Activated T-helper 1 cell treated with anti-CD3 and anti-CD28 coated beads, Interleukin-2, amount 50 U/mL, for 16 hours (primary cell): Measurements from ENCODE around the gene MYO16.
"Not testable (repeated sequence)": the region's sequence is repeated elsewhere in the genome, so short reads cannot be mapped to it uniquely, and the experiment has no call there.

Experiments
- DNase-seq, 2 donors: peaks; one replicate each; pipeline ENCODE4 v3.0.0-alpha.2; 2020; ENCODE audit warnings: low read depth in 1 of 2, low spot score in 1 of 2

MYO16 gene

DNA sequence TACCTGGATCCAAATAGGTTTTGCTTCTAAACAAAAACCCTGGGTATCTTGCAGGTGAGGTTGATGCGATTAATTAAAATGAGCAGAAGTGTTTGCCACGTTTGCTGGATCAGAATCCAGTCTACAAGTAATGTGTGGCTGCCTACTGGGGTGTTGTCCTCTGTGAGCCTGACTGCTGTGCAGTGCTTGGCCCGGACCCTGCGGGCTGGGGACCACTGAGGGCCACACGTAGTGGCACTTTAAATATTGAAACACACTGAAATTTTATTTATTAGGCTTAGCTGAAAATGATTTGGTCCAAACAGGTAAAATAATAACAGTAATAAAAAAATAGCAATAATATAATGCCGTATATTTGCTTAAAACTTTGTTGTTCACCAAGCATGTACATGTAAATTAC, 338.0 kb downstream of the MYO16 start:
- DNase-seq, result no peak

DNA sequence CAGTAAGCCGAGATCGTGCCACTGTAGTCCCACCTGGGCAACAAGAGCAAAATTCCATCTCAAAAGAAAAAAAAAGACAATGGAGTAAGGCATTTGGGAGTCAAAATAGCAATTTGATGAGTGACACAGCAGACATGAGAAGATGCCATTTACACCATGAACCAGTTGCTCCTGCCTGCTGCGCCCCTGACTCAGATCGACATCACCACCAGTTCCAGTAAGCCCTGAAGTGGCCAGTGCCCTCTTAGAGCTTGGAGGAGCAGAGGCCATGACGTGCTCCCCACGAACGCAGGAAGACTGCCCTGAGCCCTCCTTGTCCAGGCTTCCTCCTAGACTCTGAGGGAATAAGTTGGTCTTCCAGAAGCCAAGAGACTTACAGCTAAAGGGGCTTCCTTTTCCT, 339.2 kb downstream of the MYO16 start:
- DNase-seq, result no peak

DNA sequence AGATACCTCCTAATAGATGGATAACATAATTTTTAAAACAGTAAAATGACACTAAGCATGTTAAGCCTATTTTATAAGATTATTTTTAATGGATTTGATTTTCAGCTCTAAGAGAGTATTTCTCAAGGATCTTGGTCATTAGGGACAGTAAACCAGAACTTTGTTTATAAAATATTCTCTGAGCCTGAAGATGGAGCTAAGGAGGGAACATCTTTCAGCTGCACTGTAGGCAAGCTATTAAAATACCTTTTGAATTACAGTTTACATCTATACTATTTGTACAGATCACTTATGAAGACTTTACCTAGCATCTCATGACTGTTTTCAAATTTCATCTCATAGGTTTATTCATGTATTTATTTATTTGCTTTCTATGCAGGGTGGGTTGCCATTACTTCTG, 345.3 kb downstream of the MYO16 start:
- DNase-seq, result no peak

DNA sequence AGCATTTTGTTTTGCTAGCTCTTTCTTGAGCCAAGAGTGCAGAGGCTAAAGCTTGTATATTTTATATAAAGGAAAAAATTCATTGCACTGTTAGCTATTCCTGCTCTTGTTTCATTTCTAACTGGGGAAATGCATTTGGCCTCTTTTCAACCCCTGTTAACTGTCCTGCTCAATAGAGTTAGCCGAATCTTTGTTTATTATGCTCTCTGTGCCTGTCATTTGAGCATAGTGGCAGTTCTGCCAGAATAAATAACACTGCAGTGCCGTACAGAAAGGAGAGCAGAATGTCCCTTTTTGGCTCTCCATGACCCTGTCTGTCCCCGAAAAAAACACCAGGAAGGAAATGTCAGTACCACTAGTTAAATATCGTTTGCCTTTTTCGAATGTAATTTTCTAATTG, 350.8 kb downstream of the MYO16 start:
- DNase-seq, result no peak

DNA sequence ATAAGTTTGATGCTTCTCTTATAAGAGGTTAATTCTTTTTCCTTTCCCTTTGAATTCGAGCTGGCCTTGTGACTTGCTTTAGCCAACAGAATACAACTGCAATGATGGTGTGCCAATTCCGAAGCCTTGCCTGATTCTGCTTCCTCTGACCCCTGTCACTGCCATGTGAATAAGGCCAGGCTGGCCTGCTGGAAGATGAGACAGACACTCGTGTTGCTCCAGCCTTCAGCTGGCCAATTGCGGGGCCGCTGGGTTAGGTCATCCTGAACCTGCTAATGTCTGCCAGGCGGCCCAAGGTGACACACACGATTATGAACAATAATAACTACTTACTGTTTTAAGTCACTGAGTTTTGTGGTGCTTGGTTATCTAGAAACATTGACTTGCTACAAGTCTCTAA, 352.0 kb downstream of the MYO16 start:
- DNase-seq, result no peak

DNA sequence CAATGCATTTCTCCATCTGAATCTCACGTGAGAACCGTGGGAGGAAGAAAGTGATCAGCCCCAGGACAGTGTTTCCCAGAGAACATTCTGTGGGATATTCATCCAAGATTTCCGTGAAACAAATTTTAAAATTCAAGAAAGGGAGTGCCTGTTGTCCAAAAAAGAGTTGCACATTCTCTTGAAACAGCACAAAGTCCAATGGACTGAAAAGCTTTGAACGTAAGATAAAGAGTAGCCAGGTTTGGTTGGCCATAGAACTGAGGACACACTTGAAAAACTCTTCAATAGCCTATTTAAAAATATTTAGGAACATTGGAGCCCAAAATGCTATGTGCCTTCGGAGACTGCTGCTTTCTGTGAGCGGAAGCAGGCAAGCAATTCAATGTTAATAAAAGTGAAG, 353.9 kb downstream of the MYO16 start:
- no peak for DNase-seq

DNA sequence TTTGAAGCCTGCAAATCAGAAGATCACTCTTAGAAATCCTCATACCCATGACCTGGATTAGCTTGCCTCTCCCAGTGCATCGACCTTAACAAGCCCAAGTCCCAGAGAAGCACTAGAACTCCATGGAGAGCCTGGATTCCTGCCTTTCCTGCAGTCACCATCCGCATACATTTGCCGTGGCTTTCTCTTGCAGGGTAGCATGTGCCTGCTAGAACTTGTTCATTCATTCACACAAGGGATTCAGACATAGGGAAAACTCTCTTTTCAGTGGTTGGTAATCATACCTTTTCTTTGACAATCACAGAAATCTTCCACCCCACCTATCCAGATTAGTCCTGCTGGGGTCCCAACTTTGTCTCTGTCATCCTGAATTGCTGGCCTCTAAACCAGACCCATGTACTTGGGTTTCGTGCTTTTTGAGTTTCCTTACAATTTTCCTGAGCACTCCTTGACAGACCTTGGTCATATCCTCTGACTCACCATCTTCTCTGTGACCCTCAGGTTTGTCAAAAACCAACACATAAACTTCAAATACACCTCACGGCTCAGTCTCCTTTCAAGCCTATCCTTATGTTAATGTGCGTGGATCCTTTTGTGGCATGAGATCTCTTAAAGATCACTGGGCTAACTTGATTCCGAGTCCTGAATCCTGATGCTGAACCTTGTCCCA, 355.0 kb downstream of the MYO16 start:
- no peak for DNase-seq

DNA sequence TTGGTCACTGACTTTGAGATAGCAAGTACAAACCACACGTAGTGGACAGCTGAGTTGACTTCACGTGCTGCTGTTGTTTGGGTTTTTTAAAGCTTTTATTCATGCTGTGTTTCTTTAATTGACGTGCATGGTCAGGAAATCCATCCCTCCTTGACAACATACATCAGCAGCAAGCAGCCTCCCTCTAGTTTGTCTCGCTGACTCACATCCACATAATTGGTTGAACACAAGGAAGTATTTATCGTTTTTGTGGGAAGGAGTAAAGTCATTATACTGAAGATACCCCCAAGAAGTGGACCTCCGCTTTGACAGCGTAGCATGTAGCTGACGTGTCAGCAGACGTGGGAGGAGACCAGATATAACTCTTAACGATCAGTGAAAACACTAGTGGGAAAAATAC, 355.8 kb downstream of the MYO16 start:
- no peak for DNase-seq

DNA sequence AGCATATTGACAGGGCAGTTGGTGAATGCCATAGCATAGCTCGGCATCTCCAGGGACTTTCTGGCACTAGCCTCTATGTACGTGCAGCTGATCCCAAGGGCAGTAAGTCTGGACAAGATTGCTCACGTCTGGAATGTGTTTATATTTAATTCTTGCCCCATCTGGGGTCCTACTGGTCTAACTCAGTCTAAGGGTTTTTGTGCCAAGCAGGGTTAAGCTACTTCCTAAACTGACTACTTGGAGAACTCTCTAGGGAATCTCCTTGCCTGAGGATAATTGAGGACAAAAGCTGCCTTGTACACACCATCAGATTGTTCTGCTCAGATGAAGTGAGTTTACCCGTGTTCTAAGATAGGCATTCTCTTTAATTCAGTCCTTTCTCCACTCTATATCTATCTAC, 358.1 kb downstream of the MYO16 start:
- DNase-seq, result no peak

DNA sequence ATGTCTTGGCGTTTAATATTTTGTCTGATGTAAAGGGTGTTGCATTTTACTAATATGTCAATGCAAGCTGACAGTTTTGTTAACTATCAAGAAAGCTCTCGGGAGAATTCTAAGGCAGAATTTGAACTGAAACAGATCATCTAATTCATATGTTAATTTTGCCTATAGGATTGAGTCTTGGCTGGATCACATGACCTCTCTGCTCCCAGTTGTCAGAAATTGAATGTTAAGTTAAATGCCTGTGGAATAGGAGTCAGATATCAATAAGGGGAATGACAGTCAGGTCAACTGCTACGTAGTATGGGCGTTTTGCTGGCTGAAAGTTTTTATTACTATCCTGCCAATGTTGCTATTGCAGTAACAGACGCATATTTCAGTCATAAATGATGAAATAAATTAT, 358.5 kb downstream of the MYO16 start:
- DNase-seq, result no peak

DNA sequence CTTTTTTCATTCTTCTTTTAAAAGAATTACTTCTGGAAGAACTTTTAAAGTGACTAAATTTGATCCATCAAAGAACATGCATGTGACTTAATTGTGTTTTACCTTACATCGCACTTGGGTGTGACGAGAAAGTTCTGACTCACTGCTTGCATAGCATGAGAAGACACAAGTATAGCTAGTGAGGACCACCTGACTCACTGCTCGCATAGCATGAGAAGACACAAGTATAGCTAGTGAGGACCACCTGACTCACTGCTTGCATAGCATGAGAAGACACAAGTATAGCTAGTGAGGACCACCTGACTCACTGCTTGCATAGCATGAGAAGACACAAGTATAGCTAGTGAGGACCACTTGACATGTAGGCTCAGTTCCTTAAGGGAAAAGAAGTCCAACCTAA, 362.0 kb downstream of the MYO16 start:
- not testable (repeated sequence) for DNase-seq

DNA sequence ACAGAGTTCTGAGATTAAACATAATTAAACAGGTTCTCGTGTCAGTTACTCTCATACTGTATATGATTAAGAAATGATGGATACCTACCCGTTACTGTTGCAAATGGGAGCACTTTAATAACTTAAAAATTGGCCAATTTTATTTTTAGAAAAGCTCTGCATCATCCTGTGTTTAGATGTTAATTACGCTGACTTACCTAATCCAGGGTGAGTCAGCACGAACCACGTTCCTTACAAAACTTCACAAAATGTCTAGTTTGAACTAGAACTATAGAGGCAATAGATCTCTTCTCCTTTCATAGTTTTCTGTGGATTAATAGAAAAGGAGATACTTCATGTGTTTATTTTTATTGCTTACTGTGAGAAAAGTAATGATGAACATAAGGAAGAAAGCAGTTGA, 363.9 kb downstream of the MYO16 start:
- no peak for DNase-seq

DNA sequence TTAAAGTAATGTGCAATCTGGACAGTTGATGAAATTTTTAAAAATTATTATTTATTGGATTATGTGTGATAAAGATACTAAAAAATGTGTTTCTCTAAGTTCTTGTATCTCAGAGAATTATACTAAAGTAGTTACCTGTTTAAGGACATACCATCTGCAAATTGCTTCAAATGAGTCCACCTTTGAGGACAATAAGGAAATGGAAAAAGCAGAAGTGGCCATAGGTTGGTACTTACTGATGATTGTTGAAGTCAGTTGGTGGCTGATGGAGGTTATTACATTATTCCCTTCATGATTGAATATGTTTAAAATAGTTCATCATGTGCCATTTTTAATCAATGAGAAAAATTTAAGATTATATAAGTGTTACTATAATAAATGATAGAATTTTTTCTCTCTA, 367.0 kb downstream of the MYO16 start:
- no peak for DNase-seq

DNA sequence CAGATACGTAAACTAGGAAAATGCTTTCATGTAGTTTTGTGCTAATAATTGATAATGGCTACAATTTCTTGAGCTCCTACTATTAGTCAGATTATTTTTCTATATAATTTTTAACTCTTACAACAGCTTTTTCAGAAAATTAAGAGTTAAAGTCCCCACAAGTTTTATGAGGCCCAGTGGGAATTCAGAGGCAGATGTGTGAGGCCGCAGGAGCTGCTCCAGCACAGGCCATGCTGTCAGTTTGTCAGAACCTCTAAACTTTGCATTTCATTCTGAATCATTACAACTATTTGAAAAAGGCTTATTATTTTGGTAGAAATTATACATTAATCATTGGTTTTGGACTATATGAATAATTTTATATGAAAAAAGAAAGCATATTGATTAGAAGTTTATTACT, 370.8 kb downstream of the MYO16 start:
- DNase-seq, result no peak

DNA sequence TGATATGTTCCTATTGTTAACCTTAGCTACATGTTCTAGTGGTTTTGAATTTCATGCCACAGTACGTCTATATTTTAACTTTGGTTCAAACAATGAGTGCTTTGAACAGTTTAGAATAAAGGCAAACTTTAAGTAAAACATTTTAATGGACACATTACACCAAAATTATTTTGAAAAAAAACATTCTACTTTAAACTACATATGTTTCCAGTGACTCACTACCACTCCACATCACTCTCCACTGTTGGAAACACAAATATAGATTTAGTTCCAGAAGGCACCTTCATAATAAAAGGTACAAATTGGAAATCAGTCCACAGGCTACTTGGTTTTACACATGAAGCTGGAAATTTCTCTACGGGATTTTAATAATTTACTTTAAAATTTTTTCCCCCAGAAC, 373.5 kb downstream of the MYO16 start:
- DNase-seq, result no peak

DNA sequence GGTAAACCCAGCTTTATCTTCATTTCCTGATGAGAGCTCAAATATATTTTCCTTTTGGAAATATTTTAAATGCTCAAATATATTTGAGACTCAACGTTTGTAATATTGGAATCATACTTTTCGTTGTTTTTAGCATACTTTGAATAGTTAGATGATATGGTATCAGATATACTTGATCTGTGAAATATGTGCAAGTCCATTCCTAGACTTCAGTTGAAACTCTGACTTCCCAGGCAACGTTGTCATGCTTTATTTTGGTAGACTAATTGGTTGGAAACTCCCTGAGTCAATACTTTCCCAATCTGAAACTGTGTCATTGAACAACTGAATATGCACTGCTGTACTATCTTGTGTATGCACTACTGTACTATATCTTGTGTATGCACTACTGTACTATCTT, 378.5 kb downstream of the MYO16 start:
- no peak for DNase-seq

DNA sequence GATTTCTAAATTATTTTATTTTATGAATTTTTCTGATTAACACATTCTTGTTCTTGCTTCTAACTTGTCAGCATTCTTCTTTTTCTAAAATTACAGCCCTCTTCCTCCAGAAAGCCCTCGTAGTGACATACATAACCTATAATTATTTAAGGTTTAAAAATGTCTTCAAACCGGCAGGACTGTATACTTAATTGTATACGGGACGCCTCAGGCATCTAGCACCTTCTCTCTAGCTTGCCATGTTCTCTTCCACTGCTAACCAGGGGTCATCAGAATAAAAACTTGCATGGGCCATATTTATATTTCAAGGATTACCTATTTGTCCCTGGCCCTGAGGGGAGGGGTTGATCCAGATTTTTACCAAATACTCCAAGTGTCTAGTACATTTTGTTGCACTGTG, 380.3 kb downstream of the MYO16 start:
- no peak for DNase-seq

DNA sequence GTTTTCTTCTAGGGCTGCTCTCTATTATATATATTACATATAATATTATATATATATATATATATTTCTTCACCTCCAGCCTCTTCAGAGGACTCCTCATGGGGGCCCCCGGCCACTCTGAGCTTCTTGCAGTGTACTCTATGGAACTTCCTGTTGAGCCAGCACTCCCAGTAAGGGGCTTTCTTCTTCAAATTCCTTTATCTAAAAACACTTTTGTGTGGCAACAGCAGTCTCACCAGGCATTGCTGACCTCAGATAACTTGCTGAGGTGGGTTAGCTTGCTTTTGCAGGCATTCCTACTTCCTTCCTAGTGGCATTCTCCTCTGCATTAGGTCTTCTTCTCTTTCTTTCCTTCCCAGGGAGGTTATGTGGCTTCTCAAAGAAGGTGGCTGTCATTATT, 381.5 kb downstream of the MYO16 start:
- DNase-seq, result no peak

DNA sequence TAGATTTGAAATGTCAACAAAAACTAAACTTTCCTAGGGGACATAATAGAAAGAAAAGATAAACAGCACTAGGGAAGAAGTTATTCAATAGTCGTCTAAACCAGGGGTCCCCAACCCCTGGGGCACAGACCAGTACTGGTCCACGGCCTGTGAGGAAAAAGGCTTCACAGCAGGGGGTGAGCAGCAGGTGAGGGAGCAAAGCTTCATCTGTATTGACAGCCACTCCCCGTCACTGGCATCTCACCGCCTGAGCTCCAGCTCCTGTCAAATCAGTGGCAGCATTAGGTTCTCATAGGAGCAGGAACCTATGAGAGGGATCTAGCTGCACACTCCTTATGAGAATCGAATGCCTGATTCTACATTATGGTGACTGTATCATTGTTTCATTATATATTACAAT, 382.7 kb downstream of the MYO16 start:
- no peak for DNase-seq

DNA sequence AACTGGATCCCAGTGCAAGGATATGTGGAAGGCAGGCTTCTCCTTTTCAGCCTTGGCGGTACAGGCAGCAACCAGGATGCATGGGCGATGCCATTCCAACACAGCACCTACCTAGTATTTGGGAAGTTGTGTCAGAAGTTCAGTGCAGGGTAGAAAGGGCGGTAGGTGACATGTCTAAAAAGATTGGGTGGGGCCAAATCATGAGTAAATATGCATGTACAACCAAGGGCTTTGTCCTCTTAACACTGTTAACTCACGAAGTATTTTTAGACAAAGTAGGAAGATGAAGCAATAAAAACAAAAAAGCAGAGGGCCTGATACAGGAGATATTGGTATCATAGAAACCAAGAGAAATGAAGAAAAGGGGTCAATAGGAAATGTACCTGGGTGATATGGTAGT, 392.1 kb downstream of the MYO16 start:
- no peak for DNase-seq

DNA sequence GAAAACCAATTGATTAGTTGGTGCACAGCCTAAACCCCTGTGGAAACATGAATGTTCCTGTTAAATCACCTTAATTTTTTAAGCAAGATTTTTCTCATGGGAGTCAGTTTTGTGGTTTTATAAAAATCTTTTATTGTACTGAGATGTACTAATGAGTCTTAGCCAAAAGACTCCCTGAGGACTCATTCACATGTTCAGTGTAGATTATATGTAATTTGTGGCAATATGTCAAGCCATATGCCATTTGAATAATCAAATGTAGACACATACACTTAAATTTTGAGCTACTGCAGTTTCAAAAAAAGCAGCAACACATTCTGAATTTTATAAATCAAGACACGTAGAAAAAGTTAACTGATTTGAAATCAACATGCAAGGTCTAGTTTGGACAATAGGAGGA, 395.2 kb downstream of the MYO16 start:
- DNase-seq, result no peak

DNA sequence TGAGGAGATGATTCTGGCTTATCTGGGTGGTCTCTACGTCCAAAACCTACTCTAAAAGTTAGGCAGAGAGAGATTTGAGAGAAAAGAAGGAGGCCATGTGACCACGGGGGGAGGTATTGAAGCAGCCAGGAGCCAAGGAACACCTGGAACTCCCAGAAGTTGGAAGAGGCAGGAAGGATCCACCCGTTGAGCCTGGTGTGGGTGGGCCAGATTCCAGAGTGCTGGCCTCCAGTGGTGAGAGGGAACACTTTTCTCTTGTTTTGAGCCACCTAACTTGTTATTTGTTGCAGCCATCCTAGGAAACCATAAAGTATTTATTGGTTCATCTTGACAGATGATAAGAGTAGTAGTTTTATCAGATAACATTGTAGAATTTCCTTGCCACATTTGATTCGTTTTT, 396.9 kb downstream of the MYO16 start:
- DNase-seq, result no peak

DNA sequence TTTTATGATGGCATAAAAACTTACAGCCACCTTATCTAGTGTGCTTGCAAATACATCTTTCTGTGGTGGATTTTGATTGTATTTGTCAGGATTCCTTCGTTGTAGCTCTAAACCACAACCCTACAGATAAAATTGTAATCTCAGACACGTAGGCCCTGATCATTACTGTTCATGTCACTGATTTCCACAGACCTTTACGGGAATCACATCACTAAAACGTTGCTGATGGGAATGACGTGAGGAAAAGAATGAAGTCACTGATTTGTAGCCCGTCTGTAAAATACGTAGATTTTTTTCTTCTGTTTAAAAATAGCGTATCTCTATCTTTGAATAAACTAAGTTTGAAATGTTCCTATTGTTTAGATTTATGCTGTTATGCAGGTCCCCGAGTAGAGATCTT, 399.2 kb downstream of the MYO16 start:
- no peak for DNase-seq

DNA sequence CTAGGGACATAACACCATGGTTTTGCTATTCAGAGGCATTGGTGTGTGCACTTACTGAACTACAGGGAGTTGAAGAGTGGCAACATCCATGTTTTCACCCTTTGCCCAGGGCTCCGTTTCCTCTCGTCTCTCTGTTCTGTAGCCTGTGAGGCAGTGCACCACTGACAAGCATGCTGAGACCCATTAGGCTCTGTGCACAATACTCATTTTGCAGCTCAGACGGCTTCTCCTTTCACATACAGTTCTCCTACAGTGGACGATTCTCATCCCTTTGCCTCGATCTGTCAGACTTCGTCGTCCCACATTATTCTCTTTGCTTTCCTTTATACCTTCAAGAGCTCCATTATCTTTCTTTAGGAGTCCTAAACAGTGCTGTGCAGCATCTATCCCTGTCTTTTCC, 403.7 kb downstream of the MYO16 start:
- no peak for DNase-seq
